GM19397 (cell line): ENCODE measurements around the gene RGR.

Experiments used
- ATAC-seq: cut with Tn5 transposase; IDR thresholded peaks from one replicate; pipeline ENCODE4 v1.9.1; 2021; ENCODE audit warnings: mild to moderate bottlenecking, moderate library complexity; ENCODE audit not compliant: unreplicated experiment

RGR gene, protein sequence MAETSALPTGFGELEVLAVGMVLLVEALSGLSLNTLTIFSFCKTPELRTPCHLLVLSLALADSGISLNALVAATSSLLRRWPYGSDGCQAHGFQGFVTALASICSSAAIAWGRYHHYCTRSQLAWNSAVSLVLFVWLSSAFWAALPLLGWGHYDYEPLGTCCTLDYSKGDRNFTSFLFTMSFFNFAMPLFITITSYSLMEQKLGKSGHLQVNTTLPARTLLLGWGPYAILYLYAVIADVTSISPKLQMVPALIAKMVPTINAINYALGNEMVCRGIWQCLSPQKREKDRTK

DNA sequence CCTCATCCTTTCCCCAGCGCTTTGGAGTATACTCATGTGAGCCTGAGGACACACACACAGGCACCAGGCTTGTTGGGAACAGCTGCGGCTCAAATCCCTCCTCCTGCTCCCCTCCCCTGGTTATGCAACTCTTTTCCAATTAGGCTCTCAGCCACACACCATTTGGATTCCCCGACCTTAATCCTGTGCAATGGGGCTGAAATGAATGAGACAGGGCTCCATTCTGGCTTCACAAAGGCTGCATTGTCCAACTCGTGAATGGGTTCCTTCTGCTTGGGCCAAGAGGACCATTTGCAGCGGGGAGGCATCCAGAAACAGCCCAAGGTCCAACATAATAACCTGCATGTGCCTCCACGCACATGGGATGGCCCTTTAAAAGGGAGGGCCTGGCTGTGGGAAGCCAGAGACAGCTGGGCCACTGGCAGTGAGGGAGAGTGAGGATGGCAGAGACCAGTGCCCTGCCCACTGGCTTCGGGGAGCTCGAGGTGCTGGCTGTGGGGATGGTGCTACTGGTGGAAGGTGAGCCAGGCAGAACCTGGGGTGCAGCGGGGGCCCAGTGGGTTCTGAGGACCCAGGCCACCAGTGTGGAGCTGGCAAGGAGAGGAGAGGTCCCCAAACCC lies at the start of gene RGR:
Gene RGR (plus strand): TSS at position 403 of the 620 bp plus-strand sequence. CDS start 38 bp downstream, at position 441.
- ATAC-seq: no peak

DNA sequence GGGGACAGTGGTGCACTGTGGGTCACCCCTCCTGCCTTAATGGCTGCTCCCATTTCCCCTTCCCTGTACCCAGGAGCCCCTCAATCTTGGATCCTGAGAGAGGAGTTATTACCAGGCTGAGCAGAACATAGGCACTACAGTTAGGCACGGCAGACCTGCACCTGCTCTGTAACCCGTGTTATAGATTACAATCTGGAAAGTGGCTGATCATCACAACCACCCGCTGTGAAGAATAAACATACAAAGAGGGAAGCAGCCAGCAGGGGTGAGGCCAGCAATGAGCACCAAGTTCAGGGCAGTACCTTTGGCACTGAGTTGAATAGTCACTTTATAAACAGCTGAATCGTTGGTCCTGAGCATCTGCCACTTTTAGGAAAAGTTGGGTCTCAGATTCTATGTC lies 48.8 kb upstream of the RGR start:
- no peak for ATAC-seq

DNA sequence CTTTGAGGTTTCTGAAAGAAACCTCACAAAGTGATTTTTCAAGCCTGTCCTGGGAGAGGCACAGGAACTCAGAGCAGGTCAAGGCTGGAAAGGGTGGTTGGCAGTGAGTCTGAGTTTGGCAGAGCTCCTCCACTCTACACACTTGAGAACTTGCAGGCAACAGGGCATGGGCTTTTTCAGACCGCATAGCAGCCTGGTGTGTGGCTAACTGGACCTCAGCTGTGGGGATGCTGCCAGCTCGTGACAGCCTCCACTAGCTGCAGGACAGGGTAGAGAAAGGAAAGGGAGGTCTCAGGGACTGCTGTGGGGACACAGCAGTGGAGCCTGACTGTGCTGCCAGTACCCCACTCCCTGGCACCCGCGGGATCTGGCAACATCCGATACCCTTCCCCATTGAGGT lies 47.9 kb upstream of the RGR start:
- no peak for ATAC-seq

DNA sequence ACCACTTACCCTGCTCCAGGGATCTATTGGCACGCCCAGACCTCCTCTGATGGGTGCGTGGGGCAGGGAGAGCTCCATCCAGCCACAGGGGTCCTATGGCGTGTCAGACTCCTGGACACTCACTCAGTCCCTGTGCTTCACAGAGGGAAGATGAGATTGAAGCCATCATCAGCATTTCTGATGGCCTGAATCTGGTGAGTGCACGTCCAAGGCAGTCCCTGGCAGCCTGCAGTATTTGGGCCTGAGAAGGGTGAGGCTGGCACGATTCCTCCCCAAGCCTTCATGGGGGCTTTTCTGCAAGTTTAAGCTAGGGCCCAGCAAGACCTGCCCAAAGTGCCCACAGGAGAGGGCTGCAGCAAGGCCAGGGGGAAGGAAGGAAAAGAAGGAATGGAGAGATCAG lies 47.2 kb upstream of the RGR start:
- ATAC-seq: no peak

DNA sequence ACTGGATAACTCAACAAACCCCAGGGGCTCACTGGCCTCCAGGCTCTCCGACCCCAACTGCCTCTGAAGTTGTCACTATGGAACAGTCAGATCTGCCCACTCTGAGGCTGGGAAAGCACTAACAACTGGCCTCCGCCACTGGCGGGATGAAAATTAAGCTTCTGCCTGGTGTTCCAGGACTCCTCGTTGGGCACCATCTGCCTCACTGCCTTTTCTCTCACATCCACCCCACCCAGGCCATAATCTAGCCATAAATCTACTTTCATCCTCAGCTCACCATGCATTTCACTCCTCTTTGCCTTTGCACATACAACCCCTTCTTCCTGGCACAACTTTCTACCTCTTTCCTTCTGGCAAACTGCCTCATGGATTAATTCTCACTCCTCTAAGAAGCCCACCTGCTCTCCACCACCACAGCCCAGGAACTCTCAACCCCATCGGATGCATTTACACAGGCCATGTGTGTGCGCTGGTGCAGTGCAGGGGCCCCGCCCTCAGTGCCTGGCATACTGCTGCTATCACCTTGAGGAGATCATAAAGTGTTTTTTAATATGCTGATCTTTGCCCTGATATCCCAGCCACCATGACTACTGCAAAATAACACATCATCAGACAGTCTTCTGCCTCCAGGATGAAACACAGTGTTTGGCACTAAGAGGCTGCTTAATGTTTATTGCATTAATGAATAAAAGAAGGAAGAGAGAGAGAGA lies 46.5 kb upstream of the RGR start:
- ATAC-seq: no peak

DNA sequence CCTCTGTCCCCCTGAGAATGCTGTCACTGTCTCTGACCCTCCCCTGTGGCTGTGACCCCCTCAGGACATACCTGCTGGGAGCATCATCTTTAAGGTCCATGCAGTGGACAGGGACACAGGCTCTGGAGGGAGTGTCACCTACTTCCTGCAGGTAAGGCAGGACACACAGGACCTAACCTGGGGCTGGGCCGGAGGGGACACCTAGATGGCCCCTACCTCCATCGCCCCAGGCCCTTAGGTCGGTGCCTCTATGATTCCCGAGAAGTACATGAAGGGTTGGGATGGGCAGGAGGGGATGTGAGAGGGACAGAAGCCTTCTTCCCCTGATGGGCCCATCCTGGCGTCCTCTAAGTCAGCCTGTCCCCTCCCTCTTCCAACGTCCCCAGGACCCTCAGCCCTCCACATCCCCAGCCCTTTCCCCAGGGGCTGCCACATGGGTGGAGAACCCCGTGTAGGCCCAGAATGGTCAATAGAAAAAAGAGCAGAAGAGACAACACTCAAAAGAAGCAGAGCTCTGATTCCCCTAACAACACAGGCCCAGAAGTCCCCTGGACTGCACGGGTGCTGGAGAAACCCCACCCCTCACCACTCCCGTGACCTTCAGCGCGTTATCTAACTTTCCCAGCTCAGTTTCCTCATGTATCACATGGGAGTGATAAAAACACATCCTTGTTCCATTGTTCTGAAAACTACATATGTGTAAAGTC lies 44.2 kb upstream of the RGR start:
- no peak for ATAC-seq

DNA sequence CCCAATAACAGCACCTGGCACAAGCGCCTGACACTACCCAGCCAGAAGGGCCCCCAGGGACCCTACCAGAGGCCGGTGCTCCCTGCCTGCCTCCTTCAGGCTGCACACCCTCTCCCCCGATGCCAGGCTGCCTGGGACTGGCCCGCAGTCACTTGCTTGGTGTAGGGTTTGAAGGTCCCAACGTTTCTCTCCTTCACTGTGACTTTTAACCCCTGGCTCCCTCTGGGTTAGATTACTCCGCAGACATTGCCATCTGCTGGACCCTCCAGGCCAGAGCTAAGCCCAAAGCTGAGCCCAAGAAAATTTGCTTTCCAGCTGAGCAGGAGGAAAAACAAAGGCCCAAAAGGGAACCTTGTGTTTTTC lies 43.6 kb upstream of the RGR start:
- no peak for ATAC-seq

DNA sequence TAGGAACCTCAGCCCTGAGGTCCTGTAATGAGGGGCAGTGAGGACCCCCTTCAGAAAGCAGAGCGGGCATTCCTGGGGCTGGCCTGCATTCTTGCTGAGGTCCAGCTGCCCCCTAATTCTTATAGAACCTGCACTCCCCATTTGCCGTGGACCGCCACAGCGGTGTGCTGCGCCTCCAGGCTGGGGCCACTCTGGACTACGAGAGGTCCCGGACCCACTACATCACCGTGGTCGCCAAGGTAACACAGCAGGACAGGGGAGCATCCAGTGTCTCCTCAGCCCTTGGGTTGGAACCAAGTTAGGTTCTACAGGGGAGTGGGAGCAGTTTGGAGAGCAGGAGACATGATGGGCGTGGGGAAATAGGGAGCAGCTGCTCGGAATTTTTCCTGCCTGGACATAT lies 43.2 kb upstream of the RGR start:
- ATAC-seq: no peak

DNA sequence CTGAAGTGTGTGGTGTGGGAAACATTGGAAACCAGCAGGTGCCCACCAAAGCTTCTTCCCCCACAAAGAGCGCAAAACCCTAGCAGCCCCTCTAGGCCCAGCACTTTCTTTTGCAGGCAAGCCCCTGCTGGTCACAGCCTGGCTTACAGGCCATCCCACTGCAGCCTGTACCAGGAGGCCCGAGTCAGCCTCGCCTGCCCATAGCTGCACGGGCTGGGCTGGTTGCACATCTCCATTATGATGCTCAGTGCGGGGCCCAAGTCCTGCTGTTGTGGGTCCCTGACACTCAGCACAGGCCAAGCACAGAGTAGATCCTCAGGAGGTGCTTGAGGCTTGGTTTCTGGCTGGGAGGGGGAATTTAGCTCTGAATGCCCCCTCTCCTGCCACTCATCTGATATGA lies 42.5 kb upstream of the RGR start:
- no peak for ATAC-seq

DNA sequence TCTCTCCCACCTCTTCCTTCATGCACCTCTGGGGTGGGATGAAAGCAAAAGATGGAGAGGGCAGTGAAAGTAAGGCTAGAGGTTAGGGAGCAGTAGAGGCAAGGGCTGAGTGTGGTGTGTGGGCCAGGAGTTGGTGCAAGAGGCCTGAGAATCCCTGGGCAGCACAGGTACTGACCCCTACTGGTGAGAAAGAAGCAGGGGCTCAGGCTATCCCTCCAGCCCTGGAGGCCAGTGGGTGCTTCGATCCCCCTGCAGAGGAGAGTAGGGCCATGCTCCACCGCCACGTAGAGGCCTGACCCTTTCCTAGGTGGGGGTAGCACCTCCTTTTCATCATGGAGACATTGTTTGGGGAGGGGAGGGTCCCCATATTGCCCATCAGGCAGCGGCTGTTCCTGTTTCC lies 40.7 kb upstream of the RGR start:
- peak; percentile 66 for ATAC-seq

DNA sequence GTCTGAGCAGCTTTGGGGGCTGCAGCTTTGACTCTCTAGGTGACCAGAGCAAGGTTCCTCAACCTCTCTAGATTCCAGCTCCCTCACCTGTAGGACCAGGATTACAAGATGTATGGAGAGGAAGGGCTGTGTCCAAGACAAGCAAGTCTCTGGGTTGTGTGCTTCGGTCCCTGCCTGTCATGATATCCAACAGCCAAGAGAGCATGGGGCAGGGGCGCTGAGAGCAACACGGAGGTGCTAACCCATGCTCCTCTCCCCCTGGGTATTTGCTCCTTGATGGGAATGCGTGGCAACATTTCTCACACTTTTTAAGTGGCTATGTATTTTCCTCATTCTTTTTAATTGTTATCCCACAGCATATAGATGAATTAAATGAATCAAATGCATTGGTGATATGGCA lies 40.2 kb upstream of the RGR start:
- ATAC-seq: no peak

DNA sequence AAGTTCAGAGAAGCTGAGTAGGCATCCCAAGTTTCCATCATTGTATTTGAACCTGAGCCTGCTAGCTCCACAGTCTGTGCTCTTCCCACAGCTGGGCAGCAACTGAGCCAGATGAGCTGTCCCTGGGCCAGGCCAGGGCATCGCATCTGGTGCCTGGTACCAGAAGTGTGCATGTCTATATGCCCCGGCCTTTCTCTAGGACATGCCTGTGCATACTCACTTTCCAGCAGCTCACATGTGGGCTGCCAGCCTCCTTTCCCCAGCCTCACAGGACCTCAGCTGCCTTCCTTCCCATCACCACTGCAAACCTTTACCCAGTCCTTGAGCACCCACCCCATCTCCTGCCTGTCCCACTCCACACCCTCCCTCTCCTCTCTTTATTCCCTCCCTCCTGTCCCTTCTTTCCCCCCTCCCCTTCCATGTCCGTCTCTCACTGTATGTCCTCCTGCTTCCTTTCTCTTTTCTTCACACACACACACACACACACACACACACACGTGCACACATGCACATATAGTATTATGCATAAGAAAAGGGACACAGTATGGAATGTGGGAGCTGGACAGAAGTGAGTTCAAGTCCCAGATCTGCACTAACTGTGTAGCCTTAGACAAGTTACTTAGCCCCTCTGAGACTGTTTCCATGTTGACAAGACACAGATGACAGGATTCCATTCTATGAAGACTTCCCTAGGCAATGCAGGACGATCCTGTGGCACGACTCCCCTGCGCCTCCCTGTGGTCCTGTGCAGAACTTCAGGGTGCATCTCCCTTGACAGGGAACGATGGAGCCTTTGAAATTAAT lies 39.6 kb upstream of the RGR start:
- ATAC-seq: peak; percentile 70

DNA sequence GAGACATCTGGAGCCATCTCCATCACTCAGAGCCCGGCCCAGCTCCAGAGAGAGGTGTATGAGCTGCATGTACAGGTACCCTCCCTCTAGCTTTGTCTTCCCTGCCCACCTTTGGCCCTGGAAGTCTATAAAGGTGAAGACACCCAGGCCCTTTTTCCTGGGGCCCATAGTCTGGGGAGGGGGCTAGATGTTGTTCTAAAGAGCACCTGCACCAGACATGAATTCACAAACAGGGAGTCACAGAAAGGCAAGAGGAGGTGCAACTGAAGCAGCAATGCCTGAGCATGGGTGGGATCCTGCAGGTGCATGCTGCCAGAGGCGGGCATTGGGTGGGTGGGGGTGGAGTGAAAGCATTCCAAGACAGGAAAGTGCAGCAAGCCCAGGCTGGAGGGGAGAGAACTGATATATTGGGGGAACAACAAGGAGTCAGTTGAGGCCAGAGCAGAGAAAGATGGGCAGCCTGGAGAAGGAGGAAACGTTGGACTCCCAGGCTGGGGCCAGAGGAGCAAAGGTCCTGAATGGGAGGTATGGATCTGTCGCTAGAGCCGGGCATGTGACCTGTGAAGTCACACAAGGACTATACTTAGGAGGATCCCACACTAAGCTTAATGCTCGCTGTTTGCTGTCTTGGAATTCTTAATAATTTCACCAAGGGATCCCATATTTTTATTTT lies 38.9 kb upstream of the RGR start:
- ATAC-seq: no peak

DNA sequence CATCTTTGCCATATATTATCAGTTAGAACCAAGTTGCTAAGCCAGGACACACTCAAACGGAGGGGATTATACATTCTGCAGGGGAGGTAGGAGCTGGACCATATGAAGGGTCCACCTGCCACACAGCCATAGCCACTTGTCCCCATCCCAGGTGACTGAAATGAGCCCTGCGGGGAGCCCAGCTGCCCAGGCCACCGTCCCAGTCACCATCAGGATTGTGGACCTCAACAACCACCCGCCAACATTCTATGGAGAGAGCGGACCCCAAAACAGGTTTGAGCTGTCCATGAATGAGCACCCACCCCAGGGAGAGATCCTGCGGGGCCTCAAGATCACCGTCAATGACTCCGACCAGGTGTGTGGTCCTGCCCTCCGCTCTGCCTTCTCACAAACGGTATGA lies 36.8 kb upstream of the RGR start:
- no peak for ATAC-seq

DNA sequence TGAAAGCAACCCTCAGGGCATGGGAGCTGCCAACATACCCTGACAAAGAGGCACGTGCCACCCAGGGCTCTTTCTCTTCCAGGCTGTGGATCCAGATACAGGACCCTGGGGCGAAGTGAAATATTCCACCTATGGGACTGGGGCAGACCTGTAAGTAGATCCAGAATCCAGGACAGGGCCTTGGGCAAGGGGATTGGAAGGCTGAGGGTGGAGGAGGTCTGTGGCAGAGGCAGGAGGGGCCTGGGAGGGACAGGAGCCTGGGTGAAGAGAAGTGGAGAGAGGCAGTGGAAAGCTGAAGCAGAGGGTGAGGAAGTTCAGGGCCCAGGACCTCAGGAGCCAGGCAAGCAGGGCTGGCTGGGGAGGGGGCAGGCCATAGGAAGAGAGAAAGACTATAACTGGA lies 33.3 kb upstream of the RGR start:
- no peak for ATAC-seq

DNA sequence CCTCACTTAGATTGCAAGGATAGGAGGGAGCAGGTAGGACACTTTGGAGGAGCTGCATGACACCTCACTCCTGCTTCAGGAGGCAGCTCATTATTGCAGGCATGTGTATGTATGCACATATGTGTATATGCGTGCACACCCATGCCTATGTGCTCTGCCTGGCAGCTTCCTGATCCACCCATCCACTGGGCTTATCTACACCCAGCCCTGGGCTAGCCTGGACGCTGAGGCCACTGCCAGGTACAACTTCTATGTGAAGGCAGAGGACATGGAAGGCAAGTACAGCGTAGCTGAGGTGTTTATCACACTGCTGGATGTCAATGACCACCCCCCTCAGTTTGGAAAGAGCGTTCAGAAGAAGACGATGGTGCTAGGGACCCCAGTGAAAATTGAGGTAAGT lies 32.8 kb upstream of the RGR start:
- no peak for ATAC-seq

DNA sequence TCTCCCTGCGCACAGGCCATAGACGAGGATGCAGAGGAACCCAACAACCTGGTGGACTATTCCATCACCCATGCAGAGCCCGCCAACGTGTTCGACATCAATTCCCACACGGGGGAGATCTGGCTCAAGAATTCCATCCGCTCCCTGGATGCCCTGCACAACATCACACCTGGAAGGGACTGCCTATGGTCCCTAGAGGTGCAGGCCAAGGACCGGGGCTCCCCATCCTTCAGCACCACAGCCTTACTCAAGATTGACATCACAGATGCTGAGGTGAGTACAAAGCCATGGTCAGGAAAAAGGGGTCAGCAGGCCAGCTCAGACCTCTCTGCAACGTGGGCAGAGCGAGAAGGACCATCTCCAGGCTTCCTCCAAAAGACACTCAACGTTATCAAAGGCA lies 31.8 kb upstream of the RGR start:
- no peak for ATAC-seq

DNA sequence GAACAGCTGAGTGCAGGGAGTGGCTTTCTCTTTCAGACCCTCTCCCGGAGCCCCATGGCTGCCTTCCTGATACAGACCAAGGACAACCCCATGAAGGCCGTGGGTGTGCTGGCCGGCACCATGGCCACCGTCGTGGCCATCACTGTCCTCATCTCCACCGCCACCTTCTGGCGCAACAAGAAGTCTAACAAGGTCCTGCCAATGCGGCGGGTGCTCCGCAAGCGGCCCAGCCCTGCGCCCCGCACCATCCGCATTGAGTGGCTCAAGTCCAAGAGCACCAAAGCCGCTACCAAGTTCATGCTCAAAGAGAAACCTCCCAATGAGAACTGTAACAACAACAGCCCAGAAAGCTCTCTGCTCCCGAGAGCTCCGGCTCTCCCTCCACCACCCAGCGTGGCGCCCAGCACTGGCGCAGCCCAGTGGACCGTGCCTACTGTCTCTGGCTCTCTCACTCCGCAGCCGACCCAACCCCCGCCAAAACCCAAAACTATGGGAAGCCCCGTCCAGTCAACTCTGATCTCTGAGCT lies 30.7 kb upstream of the RGR start:
- no peak for ATAC-seq

DNA sequence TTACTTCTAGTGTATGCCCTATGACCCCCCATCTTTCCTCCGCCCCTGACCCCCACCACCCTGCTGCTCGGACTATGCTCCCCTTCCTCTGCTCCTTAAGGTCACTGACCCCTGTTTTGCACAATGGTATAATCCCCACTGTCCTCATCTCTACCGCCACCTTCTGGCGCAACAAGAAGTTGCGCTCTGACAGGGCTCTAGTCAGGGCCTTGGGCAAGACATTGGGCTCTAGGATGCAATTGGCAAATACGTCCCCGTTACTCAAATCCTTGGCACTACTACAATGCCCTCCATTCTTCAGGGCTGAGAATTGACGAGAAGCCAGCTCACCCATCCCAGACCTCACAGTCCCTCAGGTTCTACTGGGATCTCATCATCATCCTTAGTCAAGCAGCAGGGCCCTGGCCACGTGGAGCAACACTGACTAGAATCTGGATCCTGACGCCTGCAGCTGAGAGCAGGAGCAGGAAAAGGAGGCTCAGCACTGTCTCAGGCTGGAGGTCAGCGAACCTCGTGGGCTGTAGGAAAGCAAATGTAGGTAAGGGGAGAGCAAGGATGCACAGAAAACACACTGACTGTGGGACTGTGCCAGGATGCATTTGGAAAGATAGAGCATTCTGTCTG lies 30.1 kb upstream of the RGR start:
- peak; percentile 83 for ATAC-seq

DNA sequence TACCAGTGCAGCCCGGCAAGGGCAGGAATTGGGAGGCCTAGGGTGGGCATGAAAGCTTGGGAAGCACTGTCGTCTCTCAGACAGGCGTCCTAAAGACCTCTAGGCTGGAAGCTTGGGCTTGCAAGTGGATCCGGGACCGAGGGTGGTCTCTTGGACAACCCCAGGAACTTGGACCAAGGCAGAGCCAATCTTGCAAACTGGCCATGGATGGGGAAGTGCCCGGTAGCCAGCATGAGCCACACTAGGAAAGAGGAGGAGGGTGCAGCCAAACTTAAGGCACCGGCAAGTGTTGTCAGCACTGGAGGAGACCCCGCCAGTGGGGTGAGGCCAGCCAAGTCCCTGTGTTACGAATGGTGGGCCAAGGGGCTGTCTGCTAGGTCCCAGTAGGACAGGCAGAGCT lies 28.0 kb upstream of the RGR start:
- no peak for ATAC-seq
